Bone marrow (tissue), 2 donors: ENCODE data around the gene PRRC2A.
A peak's percentile ranks its signal among the peaks of the same experiment; 100 is the strongest.

Source experiments
- DNase-seq, 2 donors: peaks; one replicate each; lab custom pipeline; 2025; lab: John Stamatoyannopoulos, UW

The PRRC2A gene

DNA sequence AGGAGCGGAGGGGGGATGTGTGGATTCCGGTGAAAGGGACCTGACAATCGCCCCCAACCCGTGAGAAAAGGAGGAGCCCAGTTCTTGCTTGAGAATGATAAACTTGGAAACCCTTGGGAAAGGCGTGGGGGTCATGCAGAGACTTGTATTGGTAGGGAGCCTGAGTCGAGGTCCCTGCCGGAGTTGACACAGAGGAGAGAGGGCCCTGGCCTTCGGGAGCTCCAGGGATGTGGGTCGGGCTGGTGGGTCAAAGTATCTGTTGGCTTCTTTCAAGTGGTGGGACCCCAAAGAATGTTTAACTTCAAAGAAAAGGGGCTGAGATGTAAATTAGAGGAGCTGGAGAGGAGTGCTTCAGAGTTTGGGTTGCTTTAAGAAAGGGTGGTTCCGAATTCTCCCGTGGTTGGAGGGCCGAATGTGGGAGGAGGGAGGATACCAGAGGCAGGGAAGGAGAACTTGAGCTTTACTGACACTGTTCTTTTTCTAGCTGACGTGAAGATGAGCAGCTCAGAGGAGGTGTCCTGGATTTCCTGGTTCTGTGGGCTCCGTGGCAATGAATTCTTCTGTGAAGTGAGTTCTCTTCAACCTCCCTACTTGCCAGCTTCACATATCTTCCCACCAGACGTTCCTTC lies 45.9 kb downstream of the PRRC2A start:
- no peak for DNase-seq

DNA sequence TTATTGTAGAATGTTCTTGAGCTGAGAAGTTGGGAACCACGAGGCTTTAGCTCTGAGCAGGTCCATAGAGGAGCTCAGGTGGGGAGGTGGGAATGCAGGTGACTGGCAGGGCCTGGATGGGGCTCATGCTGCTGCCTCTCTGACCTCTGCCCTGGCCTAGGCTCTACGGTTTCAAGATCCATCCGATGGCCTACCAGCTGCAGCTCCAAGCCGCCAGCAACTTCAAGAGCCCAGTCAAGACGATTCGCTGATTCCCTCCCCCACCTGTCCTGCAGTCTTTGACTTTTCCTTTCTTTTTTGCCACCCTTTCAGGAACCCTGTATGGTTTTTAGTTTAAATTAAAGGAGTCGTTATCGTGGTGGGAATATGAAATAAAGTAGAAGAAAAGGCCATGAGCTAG lies 49.2 kb downstream of the PRRC2A start, which contains the start of gene LY6G5B:
Gene LY6G5B (plus strand): TSS at position 301 of the 400 bp plus-strand sequence. CDS start 975 bp downstream, outside the sequence.
- no peak for DNase-seq

DNA sequence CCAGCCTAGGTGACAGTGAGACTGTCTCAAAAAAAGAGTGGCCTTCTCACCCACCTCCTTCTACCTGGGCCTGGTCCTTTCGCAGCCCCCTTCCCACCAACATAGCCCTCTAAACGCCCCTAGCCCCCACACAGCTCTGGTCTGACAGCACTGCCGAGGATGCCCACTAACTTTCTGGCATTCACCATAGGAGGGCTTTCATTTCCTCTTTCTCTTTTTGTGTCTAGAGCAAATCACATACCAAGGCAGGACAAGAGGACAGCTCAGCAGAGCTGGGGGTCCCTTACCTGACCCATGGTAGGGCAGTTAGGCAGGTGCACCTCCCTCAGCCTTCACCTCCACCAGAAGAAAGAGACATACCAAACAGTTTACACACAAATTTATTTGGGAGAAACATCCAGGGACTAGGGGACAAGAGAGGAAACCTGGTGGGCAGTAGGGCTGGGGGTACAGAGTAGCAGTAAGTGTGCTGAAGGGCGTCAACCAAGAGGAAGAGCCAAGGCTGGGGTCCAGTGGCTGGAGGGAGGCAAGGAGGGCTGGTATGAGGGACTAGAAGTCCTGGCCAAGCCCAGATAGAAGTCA lies 55.9 kb downstream of the PRRC2A start:
- DNase-seq: no peak

DNA sequence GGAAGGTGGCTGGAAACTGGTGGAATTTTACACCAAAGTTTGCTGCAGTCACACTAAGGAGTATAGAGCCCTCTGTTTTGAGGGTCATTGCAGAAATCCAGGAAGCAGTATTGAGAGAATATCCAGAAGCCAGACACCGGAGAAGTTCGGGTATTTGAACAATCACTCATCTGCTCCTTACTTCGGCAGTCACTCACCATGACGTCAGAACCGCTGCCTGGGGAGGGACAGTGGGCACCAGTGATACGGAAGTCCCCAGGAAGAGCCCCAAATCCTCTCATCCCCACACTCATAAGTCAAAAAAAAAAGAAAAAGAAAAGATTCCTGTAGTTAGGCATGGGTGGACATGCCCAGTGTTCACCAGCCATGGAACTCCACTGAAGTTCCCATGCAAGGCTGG lies 56.4 kb downstream of the PRRC2A start:
- DNase-seq: no peak

DNA sequence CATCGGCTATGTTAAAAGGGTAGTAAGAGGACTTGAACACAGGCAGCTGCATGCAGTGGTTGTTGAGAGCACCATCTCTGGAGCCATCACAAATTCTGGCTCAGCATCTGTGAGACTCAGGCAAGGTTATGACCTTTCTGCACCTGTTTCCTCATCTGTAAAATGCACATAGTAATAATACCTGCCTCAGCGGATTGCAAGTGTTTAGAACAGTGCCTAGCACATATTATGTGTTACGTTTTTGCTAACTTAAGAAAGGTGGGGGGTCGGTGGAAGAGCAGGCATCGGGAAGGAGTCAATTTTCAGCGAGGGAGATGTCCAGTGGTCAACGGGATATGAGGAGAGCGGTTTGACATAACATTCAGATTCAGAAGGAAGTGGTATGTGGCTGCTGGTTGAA lies 57.4 kb downstream of the PRRC2A start:
- DNase-seq: no peak

DNA sequence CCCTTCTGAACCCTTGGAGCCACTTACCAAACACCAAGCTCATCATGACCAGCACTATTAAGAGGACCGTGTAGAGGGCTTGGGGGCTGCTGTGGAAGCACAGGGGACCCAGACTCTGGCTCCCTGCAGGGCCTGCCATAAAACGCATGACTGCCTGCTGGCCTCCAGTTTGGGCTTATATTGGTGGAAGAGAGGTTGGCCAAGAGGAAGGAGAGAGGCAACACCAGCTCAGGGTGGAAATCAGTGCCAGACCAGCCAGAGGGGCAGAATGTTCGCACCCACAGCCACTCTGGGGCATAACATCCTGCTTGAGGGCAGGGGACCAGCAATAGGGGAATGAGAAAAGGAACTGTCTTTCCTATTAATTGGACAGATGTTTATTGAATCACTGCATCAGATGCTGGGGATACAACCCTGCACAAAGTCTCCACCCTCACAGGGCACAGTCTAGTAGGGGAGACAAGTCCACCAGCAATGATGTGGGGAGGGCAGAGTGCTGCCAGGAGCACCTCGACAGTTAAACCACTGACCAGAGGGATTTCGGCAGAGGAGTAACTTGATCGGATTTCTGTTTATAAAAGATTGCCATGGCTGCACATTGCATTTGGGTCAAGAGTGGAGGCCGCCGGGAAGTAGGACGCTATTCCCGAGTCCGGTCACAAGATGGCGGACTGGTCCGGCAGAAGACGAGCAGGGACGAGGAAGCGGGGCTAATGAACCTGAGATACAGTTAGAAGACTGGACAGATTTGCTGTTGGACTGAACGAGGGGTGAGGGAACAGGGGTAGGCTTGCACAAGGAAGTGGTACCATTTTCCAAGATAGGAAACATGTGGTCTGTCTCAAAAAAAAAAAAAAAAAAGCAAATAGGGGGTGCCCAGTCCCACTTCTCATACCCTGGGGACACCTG lies 60.0 kb downstream of the PRRC2A start, which contains the start of gene LY6G5C:
Gene LY6G5C (minus strand): TSS at position 842 of the 909 bp plus-strand sequence. CDS start 694 bp downstream, at position 148.
- peak; percentile 36 to 59 for DNase-seq

DNA sequence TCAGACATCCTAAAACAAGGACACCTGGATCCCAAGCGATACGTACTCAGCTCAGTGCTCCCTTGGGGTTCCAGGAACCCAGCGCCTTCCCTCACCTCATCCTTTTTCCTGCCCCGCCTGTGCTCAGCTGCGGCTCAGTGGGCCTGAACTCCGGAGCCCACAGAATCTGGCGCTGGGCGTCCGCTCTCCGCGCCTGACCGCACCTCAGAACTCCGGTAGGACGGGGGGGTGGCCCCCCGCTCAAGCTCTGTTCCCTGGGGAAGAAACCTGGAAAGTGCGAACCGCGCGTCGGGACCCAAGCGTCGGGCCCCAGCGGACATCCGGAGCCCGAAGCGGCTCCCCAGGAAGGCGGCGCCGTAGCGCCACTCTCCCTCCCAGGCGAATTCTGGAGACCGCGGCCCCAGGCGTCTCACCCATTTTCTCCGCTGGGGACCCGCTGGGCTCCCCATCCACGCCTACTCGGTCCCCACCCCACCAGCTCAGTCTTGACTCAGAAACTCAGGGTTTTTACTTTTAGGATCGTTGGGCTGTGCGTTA lies 60.7 kb downstream of the PRRC2A start:
- DNase-seq: peak; percentile 22 to 49

DNA sequence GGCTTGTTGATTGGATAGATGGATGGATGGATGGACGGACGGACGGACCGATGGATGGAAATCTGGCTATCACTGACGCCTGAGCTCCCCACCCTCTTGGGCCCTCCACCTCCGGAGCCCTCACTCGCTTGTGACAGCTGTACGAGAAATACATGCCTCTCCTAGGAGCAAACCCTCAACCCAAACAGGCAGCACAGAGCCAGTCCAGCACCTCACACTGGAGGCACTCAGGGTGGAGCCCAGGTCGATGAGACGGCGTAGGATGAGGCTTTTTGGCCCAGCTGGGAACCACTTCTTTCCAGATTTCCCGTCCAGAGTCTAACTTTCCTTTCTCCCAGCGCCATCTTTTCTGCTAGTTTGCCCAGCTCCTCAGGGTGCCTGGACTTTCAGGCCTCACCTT lies 63.1 kb downstream of the PRRC2A start:
- no peak for DNase-seq

DNA sequence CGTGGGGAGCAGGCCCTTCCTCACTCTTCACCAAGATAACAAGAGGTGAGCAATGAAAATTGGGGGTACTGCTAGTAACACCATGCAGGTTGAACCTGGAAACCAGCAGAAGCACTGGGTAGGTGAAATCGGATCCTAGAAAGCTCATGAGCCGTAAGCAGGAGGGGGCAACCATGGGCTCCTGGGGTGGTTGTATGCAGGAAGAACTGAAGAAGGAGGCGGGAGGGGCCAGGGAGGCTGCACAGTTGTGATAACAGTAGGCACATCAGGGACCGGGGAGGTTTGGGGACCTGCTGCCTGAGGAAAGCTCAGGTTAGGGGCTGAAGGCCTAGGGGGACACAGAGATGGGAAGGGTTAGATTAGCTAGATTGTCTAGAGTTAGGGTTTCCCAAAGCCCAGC lies 66.0 kb downstream of the PRRC2A start:
- no peak for DNase-seq

DNA sequence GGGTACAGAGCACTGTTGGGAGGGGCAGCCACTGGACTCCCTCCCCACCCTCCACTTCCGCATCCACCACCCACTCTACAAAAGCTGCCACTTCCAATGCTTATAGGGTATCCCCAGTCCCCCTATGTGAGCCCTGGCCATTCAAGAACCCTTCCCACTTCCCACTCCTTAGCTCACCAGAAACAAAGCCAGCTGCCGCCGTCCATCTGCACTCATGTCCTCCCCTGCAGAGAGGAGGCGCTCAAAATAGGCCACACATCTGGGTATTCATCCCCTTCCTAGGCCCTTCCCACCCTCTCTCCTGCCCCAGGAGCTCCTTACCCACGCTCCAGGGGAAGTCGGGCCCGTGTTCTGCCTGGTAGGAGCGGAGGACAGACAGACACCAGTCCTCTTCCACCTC lies 66.8 kb downstream of the PRRC2A start:
- no peak for DNase-seq
